GM19328 (cell line): Measurements from ENCODE around the gene POLD2.

Experiments used
- ATAC-seq: cut with Tn5 transposase; IDR thresholded peaks from one replicate; pipeline ENCODE4 v1.9.1; 2021; ENCODE audit warnings: mild to moderate bottlenecking, moderate library complexity; ENCODE audit not compliant: unreplicated experiment

Gene POLD2

DNA sequence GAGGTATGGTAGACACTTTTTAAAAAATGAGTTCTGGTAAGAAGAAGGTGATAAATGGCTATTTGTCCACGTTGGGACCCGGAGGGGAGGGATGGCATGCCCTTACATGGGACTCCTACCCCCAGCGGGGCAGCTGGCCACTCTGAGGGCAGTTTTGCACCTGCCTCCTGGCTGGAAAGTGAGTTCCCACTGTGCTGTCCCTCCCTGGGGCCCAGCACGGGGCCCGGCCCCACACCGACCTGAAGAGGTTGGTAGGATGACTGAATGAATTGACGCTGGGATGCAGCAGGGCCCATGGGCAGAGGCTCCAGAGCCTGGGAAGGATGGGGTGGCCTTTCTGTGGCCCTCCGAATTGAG lies 19.8 kb downstream of the POLD2 start:
- ATAC-seq, result no peak

DNA sequence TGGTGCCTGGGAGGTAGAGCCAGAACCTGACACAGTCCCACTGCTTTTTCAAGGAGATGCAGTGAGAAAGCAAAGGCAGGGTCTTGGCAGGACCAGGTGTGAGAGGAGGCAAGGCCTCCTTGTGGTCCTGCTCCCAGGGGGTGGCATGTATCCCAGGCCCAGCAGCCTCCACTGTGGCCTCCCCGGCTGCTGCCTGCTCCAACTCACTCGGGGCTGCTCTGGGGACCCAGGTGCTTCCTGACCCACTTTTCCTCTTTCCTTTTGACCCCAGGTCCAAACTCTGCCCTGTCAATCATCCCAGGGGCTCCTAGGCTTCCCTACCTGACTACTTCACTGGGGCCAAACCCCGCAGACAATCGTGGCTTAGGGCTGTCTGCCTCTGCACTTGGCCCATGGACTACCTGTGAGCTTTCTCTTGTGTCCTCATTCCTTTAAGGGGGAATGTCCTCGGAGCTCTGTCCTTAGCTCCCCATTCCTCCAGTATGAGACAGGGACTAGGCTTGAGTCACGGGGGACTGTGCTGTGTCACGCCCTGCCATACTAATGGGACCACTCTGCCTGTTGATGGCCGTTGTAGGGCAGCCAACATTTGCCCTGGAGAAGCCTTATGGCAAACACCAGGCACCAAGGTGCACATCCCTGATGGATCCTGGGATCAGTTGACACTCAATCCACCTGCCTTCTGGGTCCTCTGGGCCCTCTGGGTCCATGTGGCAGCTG lies 20.3 kb downstream of the POLD2 start:
- no peak for ATAC-seq

DNA sequence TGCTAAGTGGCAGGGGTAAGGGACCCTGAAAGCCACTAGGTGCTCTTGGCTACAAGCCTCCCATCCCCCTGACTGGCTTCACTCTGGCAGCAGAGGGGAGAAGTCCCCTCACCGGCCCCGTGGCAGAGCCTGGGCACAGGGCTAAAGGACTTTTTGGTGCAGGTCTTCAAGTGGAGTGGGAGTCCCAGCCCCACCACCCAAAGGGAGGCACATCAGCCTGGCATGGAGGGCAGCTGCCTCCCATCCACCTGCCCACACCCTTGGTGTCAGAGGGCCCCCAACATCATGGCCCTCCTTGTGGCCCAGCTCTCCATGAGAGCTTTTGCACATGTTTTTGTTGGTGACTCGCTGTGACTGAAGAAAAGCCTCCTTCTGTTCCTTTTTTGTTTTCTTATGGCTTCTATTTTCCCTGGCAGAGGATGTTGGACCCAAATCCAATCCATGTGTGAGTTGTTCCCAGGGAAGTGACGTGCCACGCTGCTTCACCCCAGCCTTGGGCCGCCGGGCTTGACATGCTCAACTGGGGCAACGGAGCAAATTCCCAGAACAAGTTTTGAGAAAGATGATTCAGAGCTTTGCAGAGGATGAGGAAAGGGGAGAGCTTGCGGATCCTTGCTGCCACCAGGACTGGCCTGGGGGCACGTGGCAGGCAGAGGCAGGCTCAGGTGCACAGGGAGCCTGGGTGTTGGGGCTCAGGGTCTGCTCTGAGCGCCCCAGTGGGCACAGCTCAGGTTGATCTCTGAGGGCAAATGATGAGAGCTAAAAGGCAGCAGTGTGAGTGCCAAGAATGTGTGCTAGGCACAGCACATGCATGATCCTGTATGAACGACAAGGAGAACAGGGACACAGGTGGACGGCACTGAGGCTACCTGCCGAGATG lies 21.1 kb downstream of the POLD2 start:
- ATAC-seq, result no peak

DNA sequence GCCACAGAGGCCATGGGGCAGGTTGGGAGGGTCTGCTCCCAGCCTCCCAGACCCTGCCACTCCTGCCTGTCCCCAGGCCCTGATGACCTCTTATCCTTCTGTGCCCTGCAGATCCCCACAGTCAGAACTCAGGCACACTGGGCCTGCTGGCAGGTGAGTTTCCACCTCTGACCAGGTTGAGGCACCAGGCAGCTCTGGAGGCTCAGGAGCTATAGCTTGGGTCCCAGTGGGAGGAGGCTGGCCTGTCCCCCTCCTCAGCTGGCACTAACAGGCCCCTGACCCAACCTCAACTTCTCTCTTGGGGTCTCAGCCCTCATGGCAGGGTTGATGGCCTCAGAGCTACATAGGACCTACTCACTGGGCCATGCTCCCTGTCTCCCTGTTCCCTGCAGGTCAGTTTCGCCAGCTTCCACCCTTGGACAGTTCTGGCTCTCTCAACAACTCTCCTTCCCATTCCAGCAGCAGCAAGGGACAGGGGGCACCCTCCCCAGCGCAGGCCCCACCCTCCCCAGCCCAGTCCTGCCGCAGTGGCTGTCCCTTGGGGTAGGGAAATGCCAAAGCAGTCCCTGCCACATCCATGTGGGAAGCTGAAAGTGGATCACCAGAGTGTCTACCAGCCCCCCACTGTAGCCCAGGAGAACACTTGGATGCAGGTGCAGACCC lies 21.9 kb downstream of the POLD2 start:
- no peak for ATAC-seq

DNA sequence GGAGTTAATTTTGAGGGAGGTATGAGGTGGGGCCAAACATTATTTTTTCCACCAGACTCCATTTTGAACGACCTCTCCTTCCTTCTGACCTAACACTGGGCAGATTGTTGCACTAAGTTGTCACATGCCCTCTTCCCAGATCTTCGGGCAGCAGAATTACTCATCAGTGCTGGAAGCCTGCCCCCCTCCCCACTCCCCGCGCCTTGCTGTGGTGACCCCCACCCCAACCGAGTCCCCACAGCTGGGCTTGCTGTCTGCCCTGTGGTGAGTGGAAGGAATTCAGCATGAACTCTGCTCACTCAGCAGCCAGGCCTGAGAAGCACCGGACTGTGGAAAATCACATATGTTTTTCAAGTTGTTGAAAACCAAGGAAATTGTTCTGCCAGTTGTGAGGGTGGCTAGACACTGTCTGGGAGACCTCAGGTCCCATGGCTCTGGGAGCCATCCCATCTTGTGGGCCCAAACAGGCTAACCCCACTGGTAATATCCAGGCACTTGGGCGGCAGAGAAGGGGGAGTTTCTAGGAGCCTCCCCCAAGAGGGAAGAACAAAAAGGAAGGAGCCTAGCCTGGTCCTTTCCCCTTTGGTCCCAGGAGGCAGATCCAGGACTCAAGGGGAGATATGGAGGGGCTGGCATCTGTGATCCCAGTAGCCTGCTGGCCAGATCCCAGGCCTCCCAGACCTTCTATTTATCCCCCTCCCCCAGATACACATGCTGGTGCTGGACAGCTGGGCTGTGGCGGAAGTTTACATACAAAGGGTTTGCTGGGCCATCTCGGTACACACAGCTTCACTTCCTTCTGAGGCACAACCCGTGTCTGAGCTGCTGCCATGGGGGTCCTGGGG lies 22.7 kb downstream of the POLD2 start:
- no peak for ATAC-seq

DNA sequence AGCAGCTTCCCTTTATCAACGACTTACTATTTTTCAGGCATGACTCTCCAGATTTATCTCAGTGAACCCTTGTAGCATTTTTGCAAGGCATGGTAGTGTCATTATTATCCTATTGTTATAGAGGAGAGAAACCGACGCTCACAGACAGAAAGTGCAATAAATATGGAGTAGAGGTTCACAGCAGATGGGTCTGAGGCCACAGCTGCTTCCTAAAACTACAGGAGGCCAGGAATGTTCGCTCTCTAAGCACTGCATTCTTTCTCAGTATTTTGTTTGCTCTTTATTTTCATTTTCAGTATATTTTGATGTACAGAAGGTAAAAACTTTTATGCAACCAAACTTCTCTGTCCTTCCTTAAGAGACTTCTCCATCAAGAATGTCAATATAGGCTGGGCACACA lies 23.7 kb downstream of the POLD2 start:
- ATAC-seq, result no peak

DNA sequence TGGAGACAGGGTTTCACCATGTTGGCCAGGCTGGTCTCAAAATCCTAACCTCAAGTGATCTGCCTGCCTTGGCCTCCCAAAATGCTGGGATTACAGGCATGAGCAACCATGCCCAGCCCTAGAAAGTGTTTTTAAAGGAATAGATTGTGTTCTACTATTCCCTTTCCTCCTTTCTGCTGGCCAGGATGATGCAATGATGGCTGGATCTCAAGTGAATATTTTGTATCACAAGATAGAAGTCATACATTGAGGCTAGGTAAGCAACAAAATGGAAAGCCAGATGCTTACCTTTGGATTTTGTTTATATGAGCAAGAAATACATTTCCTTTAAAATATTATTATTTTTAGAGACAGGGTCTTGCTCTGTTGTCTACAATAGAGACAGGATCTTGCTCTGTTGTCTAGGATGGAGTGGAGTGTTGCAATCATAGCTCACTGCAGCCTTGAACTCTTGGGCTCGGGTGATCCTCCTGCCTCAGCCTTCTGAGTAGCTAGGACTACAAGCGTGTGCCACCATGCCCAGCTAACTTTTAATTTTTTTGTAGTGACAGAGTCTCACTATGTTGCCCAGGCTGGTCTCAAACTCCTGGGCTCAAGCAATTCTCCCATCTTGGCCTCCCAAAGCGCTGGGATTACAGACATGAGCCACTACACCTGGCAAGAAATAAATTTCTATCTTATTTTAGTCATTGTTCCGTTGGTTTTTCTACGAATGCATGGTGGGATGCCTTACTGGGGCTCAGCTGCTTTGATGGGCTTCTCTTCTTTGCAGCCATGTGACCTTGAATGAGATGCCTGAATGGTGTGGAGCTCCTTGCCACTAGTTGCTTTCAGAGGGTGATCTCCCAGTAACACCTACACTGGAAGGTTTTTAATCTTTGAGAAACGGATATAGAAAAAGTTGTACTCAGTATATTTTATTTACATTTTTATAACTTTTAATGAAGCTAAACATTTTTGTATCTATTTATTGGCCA lies 25.0 kb downstream of the POLD2 start:
- ATAC-seq, result no peak

DNA sequence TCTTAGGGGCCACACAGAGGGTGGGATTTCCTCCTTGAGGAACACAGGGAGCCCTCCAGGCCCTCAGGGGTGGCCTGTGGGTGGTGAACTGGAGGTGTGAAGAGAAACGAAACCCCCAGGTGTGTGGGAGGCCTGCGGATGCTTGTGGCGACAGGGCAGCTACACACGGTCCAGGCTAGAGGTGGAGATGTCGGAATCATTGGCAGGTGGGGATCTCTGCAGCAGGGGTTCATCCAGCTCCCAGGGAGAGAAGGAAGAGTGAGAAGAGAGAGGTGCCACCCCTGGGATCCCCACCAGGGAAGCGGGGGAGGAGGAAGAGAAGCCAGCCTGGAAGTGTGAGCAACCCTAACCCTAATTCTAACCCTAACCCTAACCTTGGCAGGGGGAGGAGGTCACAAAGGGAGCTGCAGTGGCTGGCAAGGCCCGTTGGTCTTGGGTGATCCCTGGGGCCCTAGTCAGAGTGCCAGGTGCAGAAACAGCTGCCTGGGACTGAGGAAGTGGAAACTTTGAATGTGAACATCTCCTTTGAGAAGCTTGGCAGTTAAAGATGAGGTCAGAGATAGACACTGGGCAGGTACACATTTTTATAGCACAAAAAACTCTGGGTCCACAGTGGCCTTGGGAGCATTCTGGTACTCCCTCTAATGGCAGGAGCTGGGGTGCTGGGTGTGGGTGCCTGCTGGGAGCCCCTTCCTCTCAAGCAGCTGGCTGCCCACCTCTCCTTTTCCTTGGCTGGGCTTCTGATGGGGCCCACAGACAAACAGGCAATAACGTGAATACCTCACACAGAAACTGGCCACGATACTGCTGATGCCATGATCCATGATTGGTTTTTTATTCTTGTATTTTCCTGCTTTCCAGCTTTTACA lies 26.1 kb downstream of the POLD2 start:
- no peak for ATAC-seq

DNA sequence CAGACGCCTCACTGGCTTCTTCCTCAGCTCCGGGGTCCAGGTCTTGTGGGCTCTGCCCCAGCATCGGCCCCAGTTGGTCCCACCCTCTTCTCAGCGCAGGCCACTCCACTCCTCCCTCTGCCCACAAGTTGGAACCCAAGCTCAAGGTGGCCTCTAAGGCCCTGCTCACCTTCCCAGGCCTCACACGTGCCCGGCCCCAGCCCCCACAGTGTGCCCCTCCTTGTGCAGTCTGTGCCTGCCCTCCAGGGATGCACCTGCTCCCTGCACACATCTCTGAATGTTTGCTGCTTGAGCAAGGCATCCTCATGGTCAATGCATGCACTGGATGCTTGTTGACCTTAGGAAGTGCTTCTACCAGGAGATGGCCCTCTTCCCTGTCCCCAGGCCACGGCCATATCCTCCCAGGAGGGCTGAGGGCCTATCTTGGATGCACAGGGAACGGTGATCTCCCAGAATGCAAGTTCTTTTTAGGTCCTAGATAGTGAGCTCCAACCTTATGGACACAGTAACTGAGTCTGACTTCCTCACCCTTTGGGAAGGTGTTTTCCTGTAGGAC lies 26.9 kb downstream of the POLD2 start:
- no peak for ATAC-seq

DNA sequence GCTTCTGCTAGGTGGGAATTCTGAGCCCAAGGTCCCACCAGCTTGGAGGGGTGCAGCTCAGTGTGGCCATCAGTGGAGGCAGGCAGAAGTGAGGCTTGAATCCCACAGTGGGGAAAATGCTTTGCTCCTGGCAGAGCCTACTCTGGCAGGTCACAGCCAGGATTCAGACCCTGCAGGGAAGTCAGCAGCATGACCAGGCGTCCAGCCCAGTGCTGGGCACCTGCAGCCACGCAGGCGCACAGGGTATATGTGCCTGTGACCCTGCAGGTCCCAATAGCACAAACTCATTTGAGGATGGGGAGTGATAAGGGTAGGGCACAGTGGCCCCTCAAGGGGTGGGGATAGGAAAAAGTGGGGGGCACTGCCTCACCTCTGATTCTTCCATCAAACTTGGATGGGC lies 27.6 kb downstream of the POLD2 start:
- ATAC-seq, result no peak

DNA sequence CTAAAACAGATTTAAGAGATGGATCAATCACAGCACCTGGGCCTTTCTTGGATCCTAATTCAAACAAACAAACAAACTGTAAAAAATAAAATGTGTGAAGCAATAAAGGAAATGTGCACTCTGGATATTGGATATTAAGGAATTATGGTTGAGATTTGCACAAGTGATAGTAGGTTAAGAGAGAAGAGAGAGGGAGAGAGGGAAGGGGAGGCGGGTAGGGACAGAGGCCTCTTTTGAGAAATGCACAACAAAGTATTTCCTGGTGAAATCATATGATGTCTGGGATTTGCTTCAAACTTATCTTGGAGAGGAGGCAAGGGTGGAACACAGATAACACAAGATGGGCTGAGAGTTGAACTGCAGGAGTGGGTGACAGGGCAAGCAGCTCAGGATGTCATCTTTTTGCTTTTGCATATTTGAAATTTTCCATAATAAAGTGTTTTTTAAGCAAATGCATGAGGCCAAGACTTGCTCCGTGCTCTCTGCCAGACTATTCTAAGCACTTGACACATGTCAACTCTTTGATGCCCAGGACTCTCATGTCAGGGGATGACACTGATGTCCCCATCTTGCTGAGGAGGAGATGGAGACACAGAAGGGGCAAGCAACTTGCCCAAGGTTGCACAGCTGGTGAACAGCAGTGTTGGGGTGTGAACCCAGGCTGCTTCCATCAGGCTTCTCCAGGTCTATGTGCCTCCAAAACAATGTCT lies 28.3 kb downstream of the POLD2 start:
- ATAC-seq, result no peak

DNA sequence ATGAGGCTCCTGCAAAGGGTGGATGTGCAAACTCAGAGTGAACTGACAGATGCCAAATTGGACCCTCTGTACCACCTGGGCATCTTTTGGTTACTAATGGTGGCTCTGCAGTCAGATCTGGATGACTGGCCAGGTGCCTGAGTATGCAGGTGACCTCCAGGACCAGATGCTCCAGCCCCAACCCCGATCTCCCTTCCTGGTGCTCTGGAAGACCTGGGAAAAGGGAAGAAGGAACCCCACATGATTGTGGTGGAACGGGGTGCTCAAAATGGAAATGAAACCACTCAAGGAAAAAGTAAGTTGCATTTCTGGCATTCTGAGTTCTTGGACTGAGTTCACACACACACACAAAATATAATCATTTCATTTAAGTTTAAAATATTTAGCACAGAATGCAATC lies 29.0 kb downstream of the POLD2 start:
- no peak for ATAC-seq

DNA sequence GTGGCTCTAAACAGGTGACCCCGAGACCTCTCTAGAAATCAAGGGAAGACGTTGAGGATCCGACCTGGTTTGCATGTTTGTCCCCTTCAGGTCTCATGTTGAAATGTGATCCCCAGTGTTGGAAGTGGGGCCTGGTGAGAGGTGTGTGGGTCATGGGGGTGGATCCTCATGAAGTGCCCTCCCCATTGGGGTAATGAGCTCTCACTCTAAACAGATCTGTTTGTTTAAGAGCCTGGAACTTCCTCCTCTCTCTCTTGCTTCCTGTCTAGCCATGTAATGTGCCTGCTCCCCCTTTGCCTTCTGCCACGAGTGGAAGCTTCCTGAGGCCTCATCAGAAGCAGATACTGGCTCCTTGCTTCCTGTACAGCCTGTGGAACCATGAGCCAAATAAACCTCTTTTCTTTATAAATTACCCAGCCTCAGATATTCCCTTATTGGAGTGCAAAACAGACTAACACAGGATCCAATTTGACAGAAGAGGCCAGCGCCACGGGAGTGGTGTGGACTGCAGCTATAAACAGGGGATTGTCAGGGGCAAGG lies 30.2 kb downstream of the POLD2 start:
- ATAC-seq, result no peak

DNA sequence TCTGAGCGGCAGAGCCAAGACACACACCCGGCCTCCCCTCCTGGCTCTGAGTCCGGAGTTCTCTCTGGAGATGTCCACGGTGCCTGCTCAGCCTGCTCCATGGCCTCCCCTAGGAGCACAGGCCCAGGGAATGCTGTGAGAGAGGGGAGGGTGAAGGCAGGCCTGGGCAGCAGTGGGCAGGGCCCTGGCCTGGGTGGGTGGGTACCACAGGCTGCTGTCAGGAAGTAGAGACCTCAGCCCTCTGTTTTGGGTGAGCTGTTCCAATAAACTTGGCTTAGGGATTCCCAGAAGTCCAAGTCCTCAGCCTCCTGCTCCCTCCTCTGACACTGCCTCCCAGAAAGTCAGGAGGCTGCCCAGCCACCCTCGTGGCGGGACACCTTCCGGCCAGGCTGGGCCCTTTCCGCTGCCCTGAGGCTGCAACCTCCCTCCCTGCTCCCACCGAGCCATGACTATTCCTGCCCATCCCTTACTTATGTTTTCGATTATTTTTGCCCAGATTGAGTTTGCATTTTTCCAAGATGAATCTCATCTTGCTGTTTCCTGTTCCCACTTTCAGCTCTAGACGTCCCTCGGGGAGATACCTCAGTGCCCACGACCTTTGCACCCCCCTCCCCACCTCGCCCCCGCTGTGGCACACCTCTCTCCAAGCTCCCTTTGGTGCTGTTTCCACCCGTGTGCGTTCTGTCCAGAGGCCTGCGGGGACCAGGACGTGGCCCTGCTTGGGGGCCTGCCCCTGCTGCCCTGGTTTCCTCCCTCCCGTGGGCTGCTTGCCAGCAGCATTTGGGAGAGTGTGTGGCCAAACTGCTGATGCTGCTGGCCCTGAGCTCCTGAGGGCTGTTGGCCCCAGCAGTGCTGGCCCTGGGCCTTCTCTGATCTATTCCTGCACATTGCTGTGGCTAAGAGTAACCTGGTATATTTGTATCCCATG lies 35.2 kb downstream of the POLD2 start:
- ATAC-seq, result no peak

DNA sequence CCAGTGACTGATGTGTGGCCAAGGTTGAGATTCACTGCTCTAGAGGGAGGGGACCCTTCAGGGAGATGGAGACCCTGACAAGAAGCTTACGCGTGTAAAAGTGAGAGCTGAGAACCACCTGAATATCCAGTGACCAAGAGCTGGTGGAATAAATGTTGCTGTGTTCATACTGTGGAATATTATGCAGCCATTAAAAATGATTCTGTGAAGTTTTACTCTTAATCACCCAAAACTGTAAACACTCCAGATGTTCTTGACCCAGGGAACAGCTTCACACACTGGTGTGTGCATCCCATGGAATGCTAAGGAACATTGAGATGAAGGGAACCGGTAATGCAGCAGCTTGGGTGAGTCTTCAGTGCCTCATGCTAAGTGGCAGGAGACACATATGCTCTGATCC lies 36.7 kb downstream of the POLD2 start:
- no peak for ATAC-seq

DNA sequence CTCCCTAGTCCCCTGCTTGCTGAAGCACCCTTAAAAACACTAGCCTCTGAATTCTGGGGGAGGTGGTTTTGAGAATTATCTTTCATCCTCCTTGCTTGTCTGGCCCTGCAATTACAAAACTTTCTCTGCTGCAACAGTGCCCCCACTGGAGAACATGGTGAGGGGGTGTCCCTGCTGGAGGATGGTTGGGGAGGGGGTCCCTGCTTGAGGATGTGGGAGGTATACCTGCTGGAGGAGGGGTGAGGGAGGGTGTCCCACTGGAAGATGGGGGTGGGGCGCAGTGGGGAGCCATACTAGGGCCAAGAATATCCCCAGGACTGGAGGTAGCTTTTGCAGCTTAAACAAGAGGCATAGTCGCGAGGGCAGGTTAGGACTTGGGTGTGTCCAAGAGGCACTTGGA lies 37.8 kb downstream of the POLD2 start:
- no peak for ATAC-seq

DNA sequence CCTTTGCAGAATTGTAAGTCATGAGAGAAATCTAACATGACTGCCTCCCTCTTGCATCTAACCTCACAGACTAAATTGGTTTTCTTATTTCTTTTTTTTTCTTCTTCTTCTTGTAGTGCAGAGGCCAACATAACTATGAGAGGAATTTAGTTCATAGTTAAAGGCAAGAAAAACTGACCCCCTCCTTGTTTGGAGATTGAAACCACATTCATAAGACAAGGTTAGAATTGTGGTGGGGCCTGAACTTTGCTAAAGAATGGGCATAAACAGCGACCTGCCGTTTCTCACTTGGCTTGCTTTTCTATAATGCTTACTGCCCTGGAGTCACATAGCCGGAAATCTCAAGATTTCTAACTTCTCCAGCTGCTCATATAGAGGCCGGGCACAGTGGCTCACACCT lies 38.6 kb downstream of the POLD2 start:
- no peak for ATAC-seq
